ENCODE measurements around the gene SNED1.

The SNED1 gene

DNA sequence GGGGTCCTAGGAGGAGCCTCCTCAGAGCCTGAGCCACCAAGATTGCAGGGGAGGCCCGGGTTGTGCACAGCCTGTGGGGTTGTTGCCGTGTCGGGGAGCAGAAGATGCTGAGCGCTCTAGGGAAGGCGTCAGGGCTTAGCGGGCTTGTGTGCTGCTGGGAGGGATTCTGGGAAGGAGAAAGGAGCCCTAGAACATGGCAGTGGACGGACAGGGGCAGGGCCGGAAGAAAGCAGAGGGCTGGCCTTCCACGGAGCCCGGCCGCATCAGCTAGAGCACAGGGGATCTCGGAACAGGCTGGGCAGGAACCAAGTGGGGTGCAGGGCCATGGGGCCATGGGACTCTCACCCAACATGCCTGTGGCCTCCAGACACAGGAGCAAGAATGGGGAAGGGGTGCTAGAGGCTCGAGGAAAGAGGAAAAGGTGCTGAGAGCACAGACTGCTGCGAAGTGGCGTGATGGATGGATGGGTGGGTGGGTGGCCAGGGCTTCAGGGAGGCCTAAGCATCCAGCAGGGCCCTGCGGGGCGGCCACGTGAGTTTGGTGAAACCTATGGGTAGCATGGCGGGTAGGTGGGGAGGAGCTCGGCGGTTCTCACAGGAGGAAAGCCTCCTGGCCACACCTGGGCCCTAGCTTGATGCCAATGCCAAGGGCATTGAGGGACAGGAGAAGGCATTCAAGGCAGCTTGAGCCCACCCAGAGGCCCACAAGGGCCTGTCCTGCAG, 67.9 kb downstream of the SNED1 start:
- DNase-seq (ENCODE audit: low read depth in 1 of 2, low spot score in 1 of 2) = no peak

DNA sequence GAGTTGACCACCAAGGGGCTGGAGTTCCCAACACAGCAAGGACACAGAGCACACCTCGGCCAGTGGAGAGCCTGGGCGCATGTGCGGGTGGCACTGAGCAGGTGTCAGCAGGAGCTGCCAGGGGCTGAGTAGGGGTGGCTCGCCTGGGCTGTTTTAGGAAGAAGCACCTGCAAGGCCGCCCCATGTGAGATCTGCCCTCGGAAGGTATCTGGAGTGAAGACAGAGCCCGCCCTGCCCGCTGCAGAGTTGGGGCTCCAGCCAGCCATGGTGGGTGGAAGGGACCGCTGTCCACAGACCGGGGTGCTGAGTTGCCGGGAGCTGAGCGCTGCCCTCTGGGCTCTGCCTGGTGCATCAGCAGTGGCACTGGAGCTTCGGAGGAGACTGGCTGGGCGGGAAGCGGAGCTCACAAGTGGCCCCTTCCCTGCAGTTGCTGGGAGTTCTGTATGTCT, 68.5 kb downstream of the SNED1 start:
- DNase-seq (ENCODE audit: low read depth in 1 of 2, low spot score in 1 of 2) = no peak

DNA sequence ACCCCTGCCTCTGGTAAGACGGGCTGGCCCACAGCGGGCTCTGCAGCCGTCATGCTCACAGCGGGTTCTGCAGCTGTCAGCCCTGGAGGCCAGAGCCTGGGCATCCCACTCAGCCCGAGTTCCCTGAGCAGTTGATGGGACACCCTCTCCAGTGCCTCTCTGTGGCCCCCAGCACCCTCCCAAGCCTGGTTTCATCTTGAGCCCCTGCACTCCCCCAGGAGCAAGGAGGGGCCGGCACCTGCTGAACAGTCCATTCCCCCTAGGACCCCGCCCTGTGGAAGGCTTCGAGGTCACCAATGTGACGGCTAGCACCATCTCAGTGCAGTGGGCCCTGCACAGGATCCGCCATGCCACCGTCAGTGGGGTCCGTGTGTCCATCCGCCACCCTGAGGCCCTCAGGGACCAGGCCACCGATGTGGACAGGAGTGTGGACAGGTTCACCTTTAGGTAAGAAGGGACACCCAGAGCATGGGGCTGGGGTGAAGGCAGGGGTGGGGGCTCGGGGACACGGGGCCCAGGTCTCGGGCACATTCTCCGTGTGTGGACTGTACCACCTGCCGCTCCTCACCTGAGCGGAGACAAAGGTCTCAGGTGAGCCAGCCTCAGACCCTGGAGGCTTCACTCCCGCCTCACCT, 69.2 kb downstream of the SNED1 start:
- DNase-seq (ENCODE audit: low read depth in 1 of 2, low spot score in 1 of 2) = no peak

- DNase-seq (ENCODE audit: low read depth in 1 of 2, low spot score in 1 of 2) = no peak
These were observed 69.9 kb downstream of the SNED1 start for GRCh38 chr2:241068136-241068941.

DNA sequence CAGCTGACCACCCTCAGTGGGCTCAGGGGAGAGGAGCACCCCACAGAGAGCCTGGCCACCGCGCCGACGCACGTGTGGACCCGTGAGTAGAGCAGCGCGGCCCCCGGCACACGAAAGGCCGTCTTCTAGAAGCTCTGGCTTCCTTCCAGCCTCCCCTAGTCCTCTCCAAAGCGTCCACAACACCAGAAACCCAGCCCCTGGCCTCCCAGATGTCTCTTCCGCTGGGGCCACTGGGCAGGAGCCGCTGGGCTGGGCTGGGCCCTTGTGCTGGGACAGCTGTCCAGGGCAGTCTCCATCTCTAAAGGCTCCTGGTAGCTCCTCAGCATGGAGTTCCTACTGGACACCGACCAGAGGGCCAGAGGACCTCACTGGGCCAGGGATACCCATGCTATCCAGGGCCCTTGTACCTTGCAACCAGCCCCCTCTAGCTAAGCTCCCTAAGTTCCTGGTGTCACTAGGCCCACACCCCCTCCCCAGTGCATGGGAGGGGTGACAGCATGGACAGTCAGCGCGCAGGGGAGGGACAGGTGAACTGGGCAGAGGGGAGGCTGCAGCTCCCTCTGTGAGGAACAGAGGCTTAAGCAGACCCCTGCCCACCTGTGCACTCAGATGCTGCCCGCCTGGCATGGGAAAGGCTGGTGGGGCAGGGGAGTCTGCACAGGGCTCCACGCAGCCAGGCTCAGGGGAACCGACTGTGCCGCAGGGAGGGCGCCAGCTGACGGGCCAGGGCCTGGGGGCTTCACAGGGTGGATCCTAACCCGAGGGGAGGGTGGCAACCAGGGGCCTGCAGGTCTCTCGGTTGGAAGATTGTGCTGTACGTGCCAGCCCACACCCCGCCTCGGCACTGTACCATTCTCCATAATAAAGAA, 70.8 kb downstream of the SNED1 start:
- DNase-seq (ENCODE audit: low read depth in 1 of 2, low spot score in 1 of 2) = no peak

GRCh38 chr2:241069821-241070281, 71.4 kb downstream of the SNED1 start:
- no peak for DNase-seq (ENCODE audit: low read depth in 1 of 2, low spot score in 1 of 2)

GRCh38 chr2:241070361-241070760, 71.9 kb downstream of the SNED1 start:
- DNase-seq (ENCODE audit: low read depth in 1 of 2, low spot score in 1 of 2) = no peak

DNA sequence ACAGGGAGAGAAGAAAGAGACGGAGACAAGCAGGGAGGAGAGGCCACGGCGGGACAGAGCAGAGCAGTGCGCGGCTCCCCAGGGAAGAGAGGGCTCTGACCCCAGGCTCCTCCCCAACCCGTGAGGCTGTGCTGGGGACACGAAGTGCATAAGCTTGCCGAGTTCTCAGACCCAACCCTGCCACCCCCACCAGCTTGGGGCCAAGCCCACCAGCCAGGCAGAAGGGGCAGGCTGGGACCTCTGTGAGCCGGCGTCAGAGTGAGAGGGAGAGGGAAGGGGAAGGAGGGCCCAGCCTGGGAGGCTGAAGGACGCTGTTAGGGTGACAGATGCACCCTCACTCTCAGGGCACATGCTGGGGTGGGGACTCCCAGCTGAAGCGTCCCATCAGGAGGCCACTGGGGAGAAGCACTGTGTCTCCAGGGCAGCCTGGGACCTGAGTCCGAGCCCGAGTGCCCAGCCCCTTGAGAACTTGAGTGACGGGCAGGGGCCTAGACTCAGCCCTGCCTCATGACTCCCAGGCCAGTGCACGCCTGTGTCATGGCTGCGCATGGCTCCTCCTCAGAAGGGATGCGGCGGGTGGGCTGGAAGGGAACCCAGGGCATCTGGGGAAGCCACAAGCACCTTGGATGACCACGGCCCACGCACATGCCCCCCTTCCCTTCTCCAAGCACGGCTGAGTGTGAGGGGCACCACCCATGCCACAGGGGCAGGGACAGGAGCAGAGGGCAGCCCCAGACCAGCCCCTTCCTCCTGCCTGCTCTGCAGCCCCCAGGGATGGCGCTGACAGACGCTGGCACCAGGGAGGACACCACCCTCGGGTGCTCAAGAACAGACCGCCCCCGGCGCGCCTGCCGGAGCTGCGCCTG, 72.6 kb downstream of the SNED1 start:
- DNase-seq (ENCODE audit: low read depth in 1 of 2, low spot score in 1 of 2) = no peak

- DNase-seq (ENCODE audit: low read depth in 1 of 2, low spot score in 1 of 2) = no peak
These were observed 73.3 kb downstream of the SNED1 start for GRCh38 chr2:241071677-241072111.

DNA sequence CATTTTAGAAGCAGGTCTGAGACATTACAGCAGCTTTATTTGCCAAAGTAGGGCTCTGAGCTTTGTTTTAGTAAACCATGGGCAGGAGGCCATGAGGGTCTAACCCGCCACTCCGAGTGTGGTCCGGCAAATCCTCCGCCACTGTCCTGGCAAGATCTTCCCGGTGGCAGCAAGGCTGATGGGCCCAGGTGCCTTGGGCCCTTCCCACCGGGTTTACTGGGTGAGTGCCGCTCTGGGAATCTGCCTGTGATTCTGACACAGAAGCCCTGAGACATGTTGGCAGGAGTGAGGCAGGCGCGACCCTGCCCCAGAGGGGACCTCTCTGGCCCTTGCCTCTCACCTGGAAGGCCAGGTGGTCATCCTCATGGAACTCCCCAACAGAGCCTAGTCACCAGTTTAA, 73.7 kb downstream of the SNED1 start:
- no peak for DNase-seq (ENCODE audit: low read depth in 1 of 2, low spot score in 1 of 2)

GRCh38 chr2:241072553-241073165, 74.2 kb downstream of the SNED1 start:
- DNase-seq (ENCODE audit: low read depth in 1 of 2, low spot score in 1 of 2) = no peak

- no peak for DNase-seq (ENCODE audit: low read depth in 1 of 2, low spot score in 1 of 2)
These were observed 75.0 kb downstream of the SNED1 start for GRCh38 chr2:241073166-241074064.

GRCh38 chr2:241074065-241074818, 75.8 kb downstream of the SNED1 start:
- DNase-seq (ENCODE audit: low read depth in 1 of 2, low spot score in 1 of 2) = no peak

DNA sequence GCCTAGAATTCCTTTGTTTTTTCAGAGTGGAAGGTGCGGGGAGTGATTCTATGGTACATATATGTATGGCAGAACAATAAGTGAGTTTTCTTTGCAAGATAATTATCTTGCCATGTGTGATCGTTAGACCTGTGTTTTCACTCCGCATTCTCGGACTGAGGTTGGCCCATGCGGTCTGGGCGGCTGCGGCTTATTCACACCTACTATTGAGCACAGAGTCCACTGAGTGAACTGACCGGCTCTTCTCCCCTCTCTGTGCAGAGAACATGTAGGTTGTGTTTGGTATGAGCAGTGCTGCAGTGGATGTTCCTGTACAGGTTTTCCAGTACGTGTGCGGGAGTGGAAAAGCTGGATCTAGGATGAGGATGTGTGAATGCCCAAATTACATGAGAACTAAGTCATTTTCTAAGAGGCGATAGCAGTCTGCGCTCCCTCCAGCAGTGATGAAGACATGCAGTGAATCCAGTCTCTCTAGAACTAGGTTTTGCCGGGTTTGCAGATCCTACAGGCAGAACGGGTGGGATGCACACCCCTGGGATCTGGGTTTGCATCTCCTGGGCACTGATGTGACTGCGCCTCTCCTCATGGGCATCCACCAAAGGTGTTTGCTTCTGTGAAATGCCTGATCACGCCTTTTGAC, 76.6 kb downstream of the SNED1 start:
- no peak for DNase-seq (ENCODE audit: low read depth in 1 of 2, low spot score in 1 of 2)

DNA sequence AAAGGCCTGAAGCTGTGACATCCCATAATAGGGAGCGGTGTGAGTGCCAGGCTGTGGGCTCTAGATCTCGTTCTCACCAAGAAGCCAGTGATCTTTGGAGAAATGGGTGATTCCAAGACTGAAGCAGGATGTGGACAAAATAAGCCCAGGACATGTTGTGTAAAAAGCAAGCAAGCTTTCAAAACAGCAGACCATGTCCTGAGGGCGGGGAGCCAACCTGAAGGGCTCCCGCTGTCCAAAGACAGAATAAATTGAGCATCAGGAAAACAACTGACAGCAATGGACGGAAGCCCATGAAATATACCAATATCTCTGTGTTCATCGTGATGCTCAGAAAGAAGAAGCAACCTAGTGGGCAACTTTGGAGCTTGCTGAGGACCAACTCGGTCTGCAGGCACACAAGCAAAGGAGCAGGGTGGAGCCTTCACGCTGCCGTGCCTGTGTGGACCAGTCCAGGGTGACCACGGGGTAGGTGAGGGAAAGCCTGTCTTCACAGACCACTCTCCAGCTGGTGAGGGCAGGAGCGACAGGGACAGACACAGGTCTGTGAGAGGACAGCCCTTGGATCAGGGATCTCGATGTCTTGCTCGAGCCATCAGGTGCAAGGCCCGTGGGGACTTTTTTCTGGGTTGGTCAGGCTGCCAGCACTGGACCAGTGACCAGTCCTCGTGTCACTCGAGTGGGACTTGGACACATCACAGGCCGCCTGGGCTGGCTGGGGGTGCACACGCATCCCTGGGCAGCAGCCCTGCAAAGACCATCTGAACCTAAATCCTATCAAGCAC, 82.2 kb downstream of the SNED1 start:
- no peak for DNase-seq (ENCODE audit: low read depth in 1 of 2, low spot score in 1 of 2)

DNA sequence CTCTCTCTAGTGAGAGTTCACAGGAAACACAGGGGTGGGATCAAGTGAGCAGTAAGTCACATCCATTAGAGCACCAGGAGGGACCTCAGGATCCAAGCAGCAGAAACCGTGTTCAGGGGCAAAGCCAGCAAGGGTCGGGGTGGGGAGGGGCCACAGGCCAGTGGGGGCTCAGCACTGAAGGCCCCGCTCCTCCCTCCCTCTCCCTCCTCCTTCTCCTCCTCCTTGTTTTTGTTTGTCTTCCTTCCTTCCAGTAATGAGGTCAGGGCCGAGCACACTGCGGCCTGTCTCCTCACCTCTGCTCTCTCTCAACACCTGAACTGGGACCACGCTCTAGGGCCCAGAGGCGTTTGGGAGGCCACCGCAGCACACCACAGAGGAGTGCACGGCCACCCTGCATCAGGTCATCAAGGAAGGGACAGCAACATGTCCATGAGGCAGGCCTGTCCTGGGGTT, 82.8 kb downstream of the SNED1 start:
- no peak for DNase-seq (ENCODE audit: low read depth in 1 of 2, low spot score in 1 of 2)
